Kasumi-1 (cell line): Measurements from ENCODE around the gene FASN.
A peak's percentile ranks its signal among the peaks of the same experiment; 100 is the strongest.

Experiments
- DNase-seq, 2 experiments: peaks; one replicate each; lab custom pipeline; 2025; lab: John Stamatoyannopoulos, UW

The FASN gene

GRCh38 chr17:82117139-82118090, 19.4 kb upstream of the FASN start:
- no peak for DNase-seq

DNA sequence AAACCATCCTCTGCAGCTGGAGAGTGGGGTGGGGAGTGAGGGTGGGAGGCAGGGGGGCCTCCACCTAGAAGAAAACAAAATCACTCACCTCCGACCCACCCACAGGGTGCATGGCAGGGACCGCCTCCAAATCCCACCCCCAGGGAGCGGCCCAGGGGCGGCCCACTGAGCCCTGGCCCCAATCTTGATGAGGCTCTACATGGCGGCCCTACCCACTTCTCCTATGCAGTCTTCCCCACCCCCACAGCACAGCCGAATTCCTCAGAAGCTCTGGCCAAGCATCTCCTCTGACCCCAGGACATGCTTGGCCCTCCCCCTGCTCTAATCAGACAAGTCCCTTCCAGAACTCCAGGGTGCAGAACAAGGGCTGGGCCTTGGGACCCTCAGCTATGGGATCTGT, 18.2 kb upstream of the FASN start:
- DNase-seq: no peak

DNA sequence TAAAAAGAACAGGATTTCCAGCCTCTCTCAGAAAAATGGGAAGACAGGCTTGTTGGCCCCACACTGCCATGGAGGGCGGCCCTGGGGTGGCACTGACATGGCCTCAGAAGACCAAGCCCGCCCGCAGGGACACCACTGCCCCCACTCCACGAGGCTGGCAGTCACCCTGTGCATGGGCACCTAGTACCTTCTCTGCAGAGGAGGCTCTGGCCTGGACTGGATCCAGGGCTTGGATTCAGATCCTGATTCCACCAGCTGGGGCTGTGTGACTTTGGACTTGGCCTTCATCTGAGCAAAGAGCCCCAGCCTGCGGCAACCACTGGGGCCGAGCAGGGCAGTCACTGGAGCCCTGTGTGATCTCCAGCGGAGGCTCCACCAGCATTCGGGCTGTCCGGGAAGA, 16.8 kb upstream of the FASN start:
- no peak for DNase-seq

DNA sequence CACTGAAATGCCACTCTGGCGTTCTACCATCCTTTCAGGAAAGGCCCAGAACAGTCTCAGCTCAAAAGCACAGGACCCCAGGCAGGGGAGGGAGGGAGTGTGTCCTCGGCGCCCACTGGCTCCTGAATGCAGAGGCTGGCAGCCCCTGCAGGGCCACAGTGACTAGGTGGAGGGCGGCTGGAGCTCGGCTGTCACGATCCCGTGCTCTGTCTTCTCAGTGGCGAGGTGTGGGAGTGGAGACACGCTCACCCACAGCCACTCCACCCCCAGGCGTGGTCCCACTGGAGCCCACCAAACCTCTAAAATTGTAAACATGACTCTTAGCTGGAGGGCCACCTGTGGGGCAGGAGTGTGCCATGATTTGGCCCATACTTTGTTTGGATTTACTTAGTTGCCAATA, 16.4 kb upstream of the FASN start:
- no peak for DNase-seq

DNA sequence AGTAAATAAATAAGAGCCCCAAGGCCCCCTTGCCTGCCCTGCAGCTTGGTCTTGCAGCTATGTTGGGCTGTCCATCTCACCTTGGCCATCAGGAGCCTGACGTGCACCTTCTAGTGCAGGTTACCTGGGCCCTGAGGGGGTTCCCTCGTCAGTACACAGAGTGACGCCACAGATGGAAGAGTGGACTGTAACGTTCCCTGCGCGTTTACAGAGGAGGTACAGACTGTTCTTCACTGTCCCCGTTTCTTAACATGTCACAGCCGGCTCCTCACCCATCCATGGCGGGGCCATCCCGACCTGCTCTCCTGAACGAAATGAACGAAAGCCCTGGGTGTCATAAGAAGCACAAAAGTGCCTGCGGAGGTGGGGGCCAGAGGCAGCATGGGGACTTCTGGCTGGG, 15.9 kb upstream of the FASN start:
- DNase-seq: no peak

GRCh38 chr17:82113422-82113821, 15.4 kb upstream of the FASN start:
- no peak for DNase-seq

DNA sequence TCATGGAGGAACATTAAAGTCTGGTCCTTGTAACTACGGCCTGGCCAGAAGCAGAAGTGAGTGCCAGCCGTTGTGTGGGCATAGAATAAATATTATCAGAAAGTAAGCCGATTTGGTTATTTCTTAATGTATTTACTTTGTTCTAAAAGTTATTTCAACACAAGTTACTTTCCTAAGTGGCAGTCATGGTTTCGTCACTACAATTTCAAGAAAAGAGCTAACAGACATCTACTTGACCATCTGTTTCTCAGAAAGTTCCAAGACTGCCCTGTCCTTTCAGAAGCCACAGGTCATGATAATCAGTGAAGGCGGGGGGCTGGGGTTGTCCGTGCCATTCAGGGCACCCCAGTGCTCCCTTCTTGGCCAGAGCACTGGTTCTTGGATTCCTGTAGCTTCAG, 14.9 kb upstream of the FASN start:
- no peak for DNase-seq

GRCh38 chr17:82112181-82112913, 14.3 kb upstream of the FASN start:
- no peak for DNase-seq

- DNase-seq: no peak
These were observed 12.3 kb upstream of the FASN start for GRCh38 chr17:82110298-82110697.

- no peak for DNase-seq
These were observed 11.0 kb upstream of the FASN start for GRCh38 chr17:82108961-82109475.

- no peak for DNase-seq
These were observed 10.5 kb upstream of the FASN start for GRCh38 chr17:82108496-82108945.

GRCh38 chr17:82108038-82108437, 10.0 kb upstream of the FASN start:
- DNase-seq: no peak

- peak in 1 of 2 experiments; percentile 30 for DNase-seq
These were observed 9.4 kb upstream of the FASN start for GRCh38 chr17:82107341-82107860.

DNA sequence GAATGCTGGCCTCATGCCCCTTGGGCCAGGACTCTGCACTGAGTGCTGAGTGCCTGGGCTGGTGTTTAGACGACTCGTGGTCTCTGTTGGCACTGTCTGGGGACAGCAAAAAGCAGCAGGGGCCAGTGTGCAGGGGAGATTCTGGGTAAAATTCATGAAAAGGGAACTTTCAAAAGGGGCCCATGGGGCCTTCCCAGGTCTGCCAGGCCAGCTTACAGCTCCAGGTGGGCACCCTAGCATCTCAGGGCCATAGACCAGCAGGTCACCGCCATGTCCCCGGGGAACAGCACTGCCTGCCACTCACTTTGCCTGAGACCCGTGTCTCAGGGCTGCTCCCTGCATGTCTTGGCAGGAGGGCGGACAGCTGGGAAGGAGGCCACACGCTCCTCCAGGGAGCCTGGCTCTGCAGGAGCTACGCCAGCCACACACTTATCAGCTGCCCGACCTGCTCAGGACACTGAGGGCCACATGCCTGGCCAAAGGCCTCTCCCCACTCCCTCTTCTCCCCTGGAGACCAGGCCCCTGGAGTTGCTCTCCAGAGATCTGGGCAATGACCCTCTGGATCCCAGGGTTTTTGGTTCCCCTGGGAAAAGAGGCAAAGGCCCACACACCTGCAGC, 8.8 kb upstream of the FASN start:
- no peak for DNase-seq

DNA sequence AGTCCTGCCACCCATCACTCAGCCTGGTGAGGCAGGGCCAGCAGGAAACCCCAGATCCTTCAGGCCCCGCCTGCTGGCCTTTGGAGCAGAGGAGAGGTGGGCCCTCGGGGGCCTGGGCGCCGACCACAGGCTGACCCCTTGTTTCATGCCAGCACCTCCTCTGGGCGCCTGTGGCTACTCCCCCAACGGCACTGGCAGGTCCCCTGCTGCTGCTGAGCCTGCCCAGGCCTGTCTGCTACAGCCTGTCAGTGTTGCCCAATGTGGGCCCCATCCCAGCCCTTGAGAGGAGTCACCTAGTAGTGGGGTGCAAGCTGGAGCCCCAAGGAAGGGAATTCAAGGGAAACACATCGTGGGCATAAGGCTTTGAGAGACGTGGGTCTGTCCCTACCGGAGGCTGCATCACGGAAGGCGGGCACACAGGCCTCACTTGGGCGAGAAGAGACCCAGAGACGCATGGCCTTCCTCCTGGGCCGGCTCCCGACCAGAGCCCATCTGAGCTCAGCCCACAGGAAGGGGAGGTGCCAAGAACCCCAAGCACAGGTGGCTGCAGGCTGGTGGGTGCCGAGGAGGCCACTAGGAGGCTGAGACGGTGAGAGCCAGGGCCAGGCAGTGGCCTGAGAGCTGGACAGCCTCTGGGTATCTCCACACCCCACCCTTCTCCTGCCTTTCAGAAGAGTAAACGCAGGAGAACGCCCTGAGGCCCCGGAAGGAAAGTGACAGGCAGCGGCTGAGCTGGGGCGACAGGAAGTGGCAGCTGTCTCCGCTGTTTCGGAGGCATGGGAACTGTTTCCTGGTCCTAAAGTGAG, 8.0 kb upstream of the FASN start:
- DNase-seq: peak; percentile 93 to 97

DNA sequence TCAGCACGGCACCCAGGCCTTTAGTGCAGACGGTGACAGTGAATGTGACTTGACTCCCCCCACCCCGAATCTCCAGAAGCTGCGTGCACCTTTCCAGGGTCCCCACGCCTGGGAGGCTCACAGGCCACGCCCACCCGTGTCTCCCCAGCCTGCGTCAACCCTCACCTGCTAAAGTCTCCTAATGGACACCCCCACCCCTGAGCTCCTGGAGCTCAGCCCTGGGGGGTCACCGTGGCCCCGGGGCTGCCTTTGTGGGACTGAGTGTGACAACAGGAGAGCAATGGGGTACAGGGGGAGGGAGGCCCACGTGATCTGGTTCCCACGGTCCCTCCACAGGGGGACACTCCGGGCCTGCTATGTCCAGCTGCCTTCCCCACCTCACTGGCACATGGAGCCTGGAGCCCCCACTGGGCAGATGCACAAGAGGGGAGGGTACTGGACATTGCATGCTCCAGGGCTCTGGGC, 7.4 kb upstream of the FASN start:
- no peak for DNase-seq

DNA sequence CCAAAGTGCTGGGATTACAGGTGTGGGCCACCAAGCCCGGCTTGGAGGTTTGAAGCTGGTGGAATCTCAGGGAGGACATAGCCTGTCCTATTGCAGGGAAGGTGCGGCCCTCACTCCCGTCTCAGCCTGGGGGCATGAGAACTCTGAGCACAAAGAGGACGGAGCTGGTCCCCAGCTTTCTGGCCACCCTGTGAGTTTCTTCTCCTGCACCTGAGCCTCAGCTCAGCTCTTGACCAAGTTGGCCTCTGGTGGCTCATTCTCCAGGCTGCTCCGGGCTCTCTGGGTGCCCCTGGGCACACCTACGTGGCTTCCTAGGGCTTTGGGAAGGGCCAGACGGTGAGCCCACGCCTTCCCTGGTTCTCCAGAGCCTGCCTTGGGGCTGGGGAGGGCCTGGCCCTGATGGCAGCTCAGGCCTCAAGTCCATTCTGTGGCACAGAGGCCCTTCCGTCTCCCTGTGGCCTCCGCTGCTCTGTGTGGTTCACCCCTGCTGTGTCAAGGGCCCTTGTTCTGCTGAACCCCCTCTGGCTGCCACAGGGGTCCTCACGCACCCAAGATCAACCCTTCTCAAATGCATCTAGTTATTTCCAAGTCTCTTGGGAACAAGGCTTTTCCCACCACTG, 6.9 kb upstream of the FASN start:
- no peak for DNase-seq

DNA sequence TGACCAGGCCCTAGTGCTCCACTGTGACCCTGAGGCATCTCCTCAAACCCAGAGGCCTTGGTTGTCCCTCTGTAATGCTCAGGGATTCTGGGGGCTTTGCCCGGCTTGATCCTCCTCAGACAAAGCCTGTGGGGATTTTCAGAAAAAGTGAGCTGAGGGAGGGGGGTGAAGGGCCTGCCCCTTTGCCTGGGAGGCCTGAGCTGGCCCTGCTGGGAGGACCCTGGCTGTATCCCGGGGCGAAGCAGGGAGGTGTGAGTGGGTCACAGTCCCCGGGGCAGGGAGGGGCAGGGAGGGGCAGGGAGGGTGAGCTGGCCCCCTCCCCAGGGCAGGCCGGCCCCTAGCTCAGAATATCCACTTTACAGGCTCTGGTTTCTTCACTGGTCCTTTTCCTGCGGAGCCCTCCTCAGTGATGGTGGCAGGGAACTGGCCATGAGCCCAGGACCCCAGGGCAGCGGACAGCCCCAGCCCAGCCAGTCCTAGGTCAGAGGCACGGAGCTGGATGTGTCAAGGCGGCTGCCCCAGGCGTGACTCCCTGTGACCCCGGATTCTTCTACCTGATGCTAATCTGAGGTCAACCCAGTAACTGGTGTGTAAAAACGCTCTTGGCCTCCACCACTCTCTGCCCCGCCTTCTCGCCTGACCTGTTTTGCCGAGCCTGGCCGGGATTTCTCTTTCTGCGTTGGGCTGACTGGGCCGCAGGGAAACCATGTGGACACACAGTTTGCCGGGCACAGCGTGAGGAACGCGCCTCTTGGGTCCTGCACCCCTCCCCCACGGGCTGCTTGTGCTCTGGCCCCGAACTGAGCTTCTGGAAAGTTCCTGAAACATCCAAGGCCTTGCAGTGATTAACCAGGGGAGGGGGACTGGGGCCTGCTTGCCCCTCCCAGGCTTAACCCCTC, 5.8 kb upstream of the FASN start:
- DNase-seq: no peak

GRCh38 chr17:82101767-82102679, 4.0 kb upstream of the FASN start:
- DNase-seq: no peak
